ENCODE results near the gene KCNQ1. TPM values are rescaled to one million over a fixed set of nuclear protein-coding genes. Genes with fewer than 3 reads are reported as not detected.

Gene KCNQ1
- total RNA-seq, 1 experiment from 2014 or later: 2.3 TPM

GRCh38 chr11:2592559-2593392 lies 148.0 kb downstream of the KCNQ1 start:
- Histone ChIP-seq H3T11ph (ENCODE audit: low read length) (no peak overlapping the region), H2BK15ac (ENCODE audit: low read depth, low read length) (no peak overlapping the region), H4K20me1 (ENCODE audit: control insufficient read depth, insufficient read depth, insufficient read length) (peaks cover 3% of the 10 kb centered on the region), H3K4me2 (ENCODE audit: insufficient read depth, insufficient read length, low read length) (no peak overlapping the region), H2BK5ac (ENCODE audit: insufficient read length, low read length) (no peak overlapping the region), H3K79me2 (ENCODE audit: insufficient read depth, low read length) (no peaks in the 10 kb centered on the region), H2AK5ac (ENCODE audit: insufficient read length, low read length) (no peak overlapping the region), H3K27me3 (ENCODE audit: insufficient read depth, low read length) (peaks cover 36% of the 10 kb centered on the region; the same call in 1 of the 2 replicates), H3K27ac (ENCODE audit: insufficient read length, low read depth, low read length) (no peak overlapping the region), H3K56ac (ENCODE audit: insufficient read length, low read depth, low read length) (no peak overlapping the region), H3K23ac (ENCODE audit: insufficient read length, low read depth, low read length) (no peak overlapping the region), H3K9me3 (ENCODE audit: control insufficient read depth, low read depth, low read length) (peaks cover 5% of the 10 kb centered on the region), H3K18ac (ENCODE audit: insufficient read length, low read depth, low read length) (no peak overlapping the region), H4K91ac (ENCODE audit: insufficient read length, low read depth, low read length) (no peak overlapping the region), H2BK120ac (ENCODE audit: low read depth, low read length, poor library complexity, severe bottlenecking) (no peak overlapping the region), H4K8ac (replicated peaks; ENCODE audit: insufficient read length, low read depth, low read length) (no peak overlapping the region), H2BK20ac (ENCODE audit: low read depth, low read length, poor library complexity, severe bottlenecking) (no peak overlapping the region), H2BK12ac (ENCODE audit: insufficient read length, low read depth, low read length) (no peak overlapping the region), H3K4me1 (ENCODE audit: insufficient read depth, low read length) (no peaks in the 10 kb centered on the region), H3K79me1 (ENCODE audit: insufficient read depth, low read depth, low read length, poor library complexity, severe bottlenecking) (no peaks in the 10 kb centered on the region), H3K23me2 (ENCODE audit: insufficient read length, low read depth, low read length, poor library complexity, severe bottlenecking) (no peaks in the 10 kb centered on the region), H3K14ac (ENCODE audit: insufficient read depth, low read length) (no peak overlapping the region), H3K4ac (ENCODE audit: low read depth, low read length) (no peak overlapping the region), H2AFZ (ENCODE audit: low read length) (no peak overlapping the region), H3K9ac (ENCODE audit: extremely low read depth, insufficient read length, low read length) (no peak overlapping the region), H4K5ac (ENCODE audit: insufficient read length, low read depth, low read length) (no peak overlapping the region)
- WGBS (ENCODE audit: extremely low coverage, insufficient read length, low lambda C conversion rate): no CpG with 5 or more reads among the region's 16 CpGs
- TF ChIP-seq, protein P1, sequence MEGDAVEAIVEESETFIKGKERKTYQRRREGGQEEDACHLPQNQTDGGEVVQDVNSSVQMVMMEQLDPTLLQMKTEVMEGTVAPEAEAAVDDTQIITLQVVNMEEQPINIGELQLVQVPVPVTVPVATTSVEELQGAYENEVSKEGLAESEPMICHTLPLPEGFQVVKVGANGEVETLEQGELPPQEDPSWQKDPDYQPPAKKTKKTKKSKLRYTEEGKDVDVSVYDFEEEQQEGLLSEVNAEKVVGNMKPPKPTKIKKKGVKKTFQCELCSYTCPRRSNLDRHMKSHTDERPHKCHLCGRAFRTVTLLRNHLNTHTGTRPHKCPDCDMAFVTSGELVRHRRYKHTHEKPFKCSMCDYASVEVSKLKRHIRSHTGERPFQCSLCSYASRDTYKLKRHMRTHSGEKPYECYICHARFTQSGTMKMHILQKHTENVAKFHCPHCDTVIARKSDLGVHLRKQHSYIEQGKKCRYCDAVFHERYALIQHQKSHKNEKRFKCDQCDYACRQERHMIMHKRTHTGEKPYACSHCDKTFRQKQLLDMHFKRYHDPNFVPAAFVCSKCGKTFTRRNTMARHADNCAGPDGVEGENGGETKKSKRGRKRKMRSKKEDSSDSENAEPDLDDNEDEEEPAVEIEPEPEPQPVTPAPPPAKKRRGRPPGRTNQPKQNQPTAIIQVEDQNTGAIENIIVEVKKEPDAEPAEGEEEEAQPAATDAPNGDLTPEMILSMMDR (conservative IDR thresholded peaks at IDR 0.05): no peak
- no peak for DNase-seq
- Mint-ChIP-seq H3K4me1 (peaks cover 2% of the 10 kb centered on the region in 2 experiments; a peak in 3 of 4 replicates), H3K27me3 (ENCODE audit: low read depth) (peaks cover 98% of the 10 kb centered on the region), H3K9me3 (peaks cover 22 to 25% of the 10 kb centered on the region in 2 experiments), H3K27ac (no peak overlapping the region), H3K36me3 (ENCODE audit: insufficient read depth in 1 of 3, low read depth in 3 of 3) (peaks cover 0 to 5% (median 2%) of the 10 kb centered on the region in 3 experiments; a peak in 2 of 7 replicates), H3K4me3 (no peak overlapping the region)

Data from H9 (cell line).